GM12878 (cell line): ENCODE data around the gene IL4I1. TPM values are rescaled to one million over a fixed set of nuclear protein-coding genes. Genes with fewer than 3 reads are reported as not detected.

ENCODE experiments used
- ATF2 ChIP-seq: IDR thresholded peaks from 2 replicates; pipeline ENCODE4 v1.6.1; 2012; ENCODE audit warnings: low read length, inconsistent platforms
- BCLAF1 ChIP-seq: fragments of 450-650 bp; IDR thresholded peaks from 2 replicates; pipeline ENCODE4 v1.6.1; 2017; ENCODE audit warnings: antibody characterized with exemption, mild to moderate bottlenecking, moderate library complexity
- CHD4 ChIP-seq: fragments of 200-600 bp; sonication (generic); IDR thresholded peaks from 2 replicates; pipeline ENCODE4 v1.6.1; 2016; ENCODE audit warnings: mild to moderate bottlenecking
- DPF2 ChIP-seq: fragments of 450-650 bp; IDR thresholded peaks from 2 replicates; pipeline ENCODE4 v1.6.1; 2017; ENCODE audit warnings: mild to moderate bottlenecking
- E2F4 ChIP-seq: IDR thresholded peaks from 2 replicates; pipeline ENCODE4 v1.6.1; 2012; ENCODE audit warnings: low read depth, low read length, improper control_type of control experiment
- EP300 ChIP-seq, 2 experiments: fragments of 150-350 bp in 1 of 2; IDR thresholded peaks; 2 replicates each; pipeline ENCODE4 v1.6.1; 2011 to 2012; ENCODE audit warnings: low read depth in 2 of 2, low read length in 2 of 2, borderline replicate concordance in 1 of 2, improper control_type of control experiment in 1 of 2, inconsistent platforms in 1 of 2; ENCODE audit not compliant: control insufficient read depth in 1 of 2
- ETV6 ChIP-seq, 2 experiments: fragments of 450-650 bp in 1 of 2; IDR thresholded peaks in 1 of 2; conservative IDR thresholded peaks in 1 of 2; 2 replicates each; pipeline ENCODE4 v1.6.1; 2014; ENCODE audit warnings: antibody characterized with exemption in 1 of 2, borderline replicate concordance in 1 of 2, low read depth in 1 of 2, mild to moderate bottlenecking in 1 of 2, moderate library complexity in 1 of 2
- FOXK2 ChIP-seq: fragments of 450-650 bp; IDR thresholded peaks from 2 replicates; pipeline ENCODE4 v1.6.1; 2017; ENCODE audit warnings: mild to moderate bottlenecking, moderate library complexity
- IRF3 ChIP-seq: fragments of 450-650 bp; IDR thresholded peaks from 2 replicates; pipeline ENCODE4 v1.6.1; 2014; ENCODE audit warnings: mild to moderate bottlenecking
- MTA2 ChIP-seq: fragments of 450-650 bp; IDR thresholded peaks from 2 replicates; pipeline ENCODE4 v1.6.1; 2016; ENCODE audit warnings: low read depth, mild to moderate bottlenecking, moderate library complexity
- NKRF ChIP-seq: fragments of 450-650 bp; conservative IDR thresholded peaks from 2 replicates; pipeline ENCODE4 v1.6.1; 2017; ENCODE audit warnings: mild to moderate bottlenecking, moderate library complexity
- PAX8 ChIP-seq: fragments of 450-650 bp; IDR thresholded peaks from 2 replicates; pipeline ENCODE4 v1.6.1; 2017; ENCODE audit warnings: mild to moderate bottlenecking, moderate library complexity
- POLR2A ChIP-seq: IDR thresholded peaks from 2 replicates; pipeline ENCODE4 v1.6.1; 2011; ENCODE audit warnings: low read depth, mild to moderate bottlenecking, low read length
- RAD51 ChIP-seq: fragments of 450-650 bp; IDR thresholded peaks from 2 replicates; pipeline ENCODE4 v1.6.1; 2016; ENCODE audit warnings: moderate library complexity, mild to moderate bottlenecking, inconsistent platforms
- RBBP5 ChIP-seq: fragments of 200-600 bp; sonication (generic); conservative IDR thresholded peaks from 2 replicates; pipeline ENCODE4 v1.6.1; 2016
- SMAD1 ChIP-seq: fragments of 450-650 bp; IDR thresholded peaks from 2 replicates; pipeline ENCODE4 v1.6.1; 2018; ENCODE audit warnings: mild to moderate bottlenecking, low read depth; ENCODE audit not compliant: partially characterized antibody
- SREBF2 ChIP-seq: IDR thresholded peaks from 2 replicates; pipeline ENCODE4 v1.6.1; 2012; ENCODE audit warnings: mild to moderate bottlenecking, low read length
- SUPT20H ChIP-seq: IDR thresholded peaks from 2 replicates; pipeline ENCODE4 v1.6.1; 2011; ENCODE audit warnings: low read depth, mild to moderate bottlenecking, low read length, moderate library complexity, borderline replicate concordance; ENCODE audit not compliant: control insufficient read depth
- USF1 ChIP-seq: IDR thresholded peaks from 2 replicates; pipeline ENCODE4 v1.6.1; 2011; ENCODE audit warnings: borderline replicate concordance, low read depth, mild to moderate bottlenecking, moderate library complexity, mixed read lengths, low read length; ENCODE audit not compliant: insufficient read depth; ENCODE audit errors: extremely low read length
- WRNIP1 ChIP-seq: IDR thresholded peaks from 2 replicates; pipeline ENCODE4 v1.6.1; 2011; ENCODE audit warnings: low read depth, low read length, improper control_type of control experiment, borderline replicate concordance
- ZBED1 ChIP-seq: IDR thresholded peaks from 2 replicates; pipeline ENCODE4 v1.6.1; 2016; ENCODE audit warnings: borderline replicate concordance
- polyA plus RNA-seq, 11 experiments: library from polyadenylated mRNA; depleted of rRNA in 4 of 11; unstranded in 6 of 11; stranded (reverse) in 5 of 11; fragments of >200 nt; fragmentation: Nextera tagmentation in 4 of 11; fragmentation: Illumina TruSeq in 1 of 11; extraction: Ambion mirVana in 4 of 11; extraction: Trizol in 1 of 11; gene quantifications; 1 replicate in 1 of 11; 2 replicates in 10 of 11; pipeline versions ENCODE4 v1.2.1 to v1.2.3, GENCODE V29; 2011 to 2016; ENCODE audit warnings: inconsistent platforms in 2 of 11, missing spikeins in 2 of 11, low read depth in 1 of 11
- total RNA-seq, 4 experiments: library from RNA; depleted of rRNA in 3 of 4; stranded (reverse); fragments of >200 nt in 3 of 4; fragmentation: Illumina TruSeq in 1 of 4; extraction: Trizol in 1 of 4; gene quantifications; 2 replicates each; pipeline versions ENCODE4 v1.2.1 to v1.2.3, GENCODE V29; 2013 to 2021

Gene IL4I1
- total and polyA plus RNA-seq, 10 of the 15 experiments (the other 5 are each of a cell fraction or from before 2014, with no cell fraction given), result 0.62 to 83.8 (median 42.8) TPM

- TF ChIP-seq E2F4, result no peak
- no peak for TF ChIP-seq SMAD1
- TF ChIP-seq WRNIP1, result no peak
- TF ChIP-seq FOXK2, result no peak
- no peak; the same call in 1 of the 2 replicates for TF ChIP-seq ATF2
- TF ChIP-seq USF1, result no peak
- TF ChIP-seq IRF3, result no peak
- no peak for TF ChIP-seq SUPT20H
- TF ChIP-seq SREBF2, result no peak
- TF ChIP-seq RBBP5, result no peak
- TF ChIP-seq ETV6 (conservative IDR thresholded peaks at IDR 0.05 in 1 of 2, IDR thresholded peaks at IDR 0.05 in 1 of 2; ENCODE audit: borderline replicate concordance in 1 of 2, low read depth in 1 of 2), result peak in 1 of 2 experiments; percentile 88; a peak in 2 of 4 replicates
- TF ChIP-seq EP300 (IDR thresholded peaks at IDR 0.05; ENCODE audit: borderline replicate concordance in 1 of 2, control insufficient read depth in 1 of 2, low read depth in 2 of 2, low read length in 2 of 2), result no peak
- TF ChIP-seq POLR2A, result peak; percentile 68
- TF ChIP-seq MTA2, result peak; percentile 50; the same call in 1 of the 2 replicates
- TF ChIP-seq CHD4, result no peak
- no peak for TF ChIP-seq ZBED1
- no peak for TF ChIP-seq DPF2
- no peak for TF ChIP-seq PAX8
- TF ChIP-seq NKRF, result no peak
- no peak for TF ChIP-seq BCLAF1
- no peak for TF ChIP-seq RAD51
These were observed 14.9 kb upstream of the IL4I1 start (continued) for GRCh38 chr19:49911381-49912145.
